ENCODE data around the gene CNTNAP2. TPM values are rescaled to one million over a fixed set of nuclear protein-coding genes. Genes with fewer than 3 reads are reported as not detected.

Gene CNTNAP2
- total and polyA plus RNA-seq, 2 of the 8 experiments (the other 6 are each of a cell fraction or from before 2014, with no cell fraction given): 27.9 to 71.0 TPM

DNA sequence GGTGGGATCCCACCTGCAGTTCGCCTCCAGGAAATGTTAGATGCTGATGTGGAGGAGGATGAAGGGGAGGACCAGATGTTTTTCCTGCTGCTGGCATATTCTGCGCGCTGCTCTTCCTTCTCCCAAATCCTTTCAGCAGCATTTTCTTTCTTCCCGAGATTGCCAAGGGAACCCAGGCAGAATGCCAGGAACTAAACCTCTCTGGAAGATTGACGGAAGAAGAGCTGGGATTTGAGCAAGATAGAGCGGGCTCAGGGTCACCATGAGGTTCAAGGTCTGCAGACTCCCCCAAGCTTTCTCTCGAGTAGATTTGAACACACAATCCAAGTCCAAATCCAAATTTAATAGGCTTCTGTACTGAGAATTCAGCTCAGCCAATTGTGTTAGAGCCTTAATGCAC lies 2128.8 kb downstream of the CNTNAP2 start:
- 87% methylated on average over 7 of the region's 7 CpGs; no CpG with 5 or more reads in 1 of the 2 experiments for WGBS, 2 experiments (ENCODE audit: extremely low coverage in 1 of 2, insufficient coverage in 1 of 2, insufficient read length in 1 of 2, insufficient replicate concordance in 2 of 2, low coverage in 1 of 2, low lambda C conversion rate in 2 of 2, missing lambda C conversion rate in 1 of 2)
- CTCF ChIA-PET (ENCODE audit: partially characterized antibody): interaction anchor here (0.8 to 2.0 kb wide), 5 partner anchors 15 to 235 kb away, joined by 3 to 6 read pairs (median 4); no protein-coding TSS in a partner anchor
- no peak for FAIRE-seq

More for the DNA sequence above, 2128.8 kb downstream of the CNTNAP2 start:
- DNase-seq (ENCODE audit: low read depth in 1 of 2, low spot score in 2 of 2): no peak
- no peak overlapping the region for H3K14ac ChIP-seq (ENCODE audit: insufficient read length)
- H3K56ac ChIP-seq (replicated peaks; ENCODE audit: insufficient read length, low read depth, low read length): no peak overlapping the region
- no peaks in the 10 kb centered on the region for H3K79me2 ChIP-seq (ENCODE audit: control insufficient read depth in 1 of 2, insufficient read depth in 2 of 2, low read length in 2 of 2)
- peaks cover 3 to 5% of the 10 kb centered on the region in 2 experiments; a peak in 2 of 4 replicates for H3K9me3 ChIP-seq (ENCODE audit: insufficient read depth in 2 of 2, low read depth in 1 of 2, low read length in 1 of 2)
- H3K36me3 ChIP-seq (ENCODE audit: control insufficient read depth in 2 of 4, insufficient read depth in 4 of 4, low read length in 3 of 4): peaks cover 0 to under 1% (median 0%) of the 10 kb centered on the region in 4 experiments; a peak in 1 of 8 replicates
- H3K23me2 ChIP-seq (ENCODE audit: low read depth, low read length): no peaks in the 10 kb centered on the region
- no peak overlapping the region for H2BK5ac ChIP-seq (ENCODE audit: low read depth, low read length)
- no peak overlapping the region for H3K4me3 ChIP-seq (ENCODE audit: extremely low read depth in 1 of 4, insufficient read depth in 2 of 4, low read depth in 3 of 4, low read length in 4 of 4)
- H3K27ac ChIP-seq (ENCODE audit: low read depth, low read length): no peak overlapping the region
- H3K4ac ChIP-seq (replicated peaks; ENCODE audit: insufficient read length, low read depth, low read length): no peak overlapping the region
- H3K4me2 ChIP-seq (ENCODE audit: insufficient read depth in 1 of 2, low read depth in 2 of 2, low read length in 2 of 2): no peak overlapping the region
- no peak overlapping the region for H2BK12ac ChIP-seq (ENCODE audit: low read depth, low read length)
- TF ChIP-seq KDM5A (IDR thresholded peaks at IDR 0.05; ENCODE audit: low read length): no peak
- TF ChIP-seq BCL11A (IDR thresholded peaks at IDR 0.05; ENCODE audit: low read depth in 2 of 2, low read length in 2 of 2): no peak
- TF ChIP-seq EZH2 (IDR thresholded peaks at IDR 0.05; ENCODE audit: low read depth, low read length, severe bottlenecking): no peak
- TF ChIP-seq JUN (IDR thresholded peaks at IDR 0.05; ENCODE audit: low read depth, low read length): no peak
- no peak for TF ChIP-seq MAFK (IDR thresholded peaks at IDR 0.05; ENCODE audit: low read depth, low read length)
- TF ChIP-seq RBBP5 (IDR thresholded peaks at IDR 0.05; ENCODE audit: borderline replicate concordance, low read depth, low read length): no peak
- no peak for TF ChIP-seq SIN3A (conservative IDR thresholded peaks at IDR 0.05 in 1 of 2, IDR thresholded peaks at IDR 0.05 in 1 of 2; ENCODE audit: low read depth in 1 of 2, low read length in 2 of 2)
- TF ChIP-seq SP1 (IDR thresholded peaks at IDR 0.05; ENCODE audit: low read depth, low read length): no peak
- TF ChIP-seq RXRA (IDR thresholded peaks at IDR 0.05; ENCODE audit: insufficient read depth, low read depth, low read length): no peak
- no peak overlapping the region for H3K18ac ChIP-seq (ENCODE audit: extremely low read depth, low read length)
- no peak overlapping the region for H2BK20ac ChIP-seq (ENCODE audit: low read length)
- H2AFZ ChIP-seq (ENCODE audit: low read length): no peak overlapping the region
- H2BK120ac ChIP-seq (replicated peaks; ENCODE audit: low read depth, low read length): no peak overlapping the region
- no peaks in the 10 kb centered on the region for H3K27me3 ChIP-seq (replicated peaks in 1 of 4; ENCODE audit: control insufficient read depth in 3 of 4, extremely low read depth in 1 of 4, insufficient read depth in 3 of 4, low read length in 3 of 4)
- no peak overlapping the region for H2AK5ac ChIP-seq (ENCODE audit: low read depth, low read length)
- no peak overlapping the region for H3K9ac ChIP-seq (replicated peaks in 1 of 4; ENCODE audit: extremely low read depth in 1 of 4, low read depth in 3 of 4, low read length in 3 of 4)
- no peaks in the 10 kb centered on the region for H3K79me1 ChIP-seq (ENCODE audit: low read depth, low read length)
- no peak overlapping the region for H4K91ac ChIP-seq (replicated peaks; ENCODE audit: insufficient read length, low read length)
- no peaks in the 10 kb centered on the region for H3K4me1 ChIP-seq (replicated peaks in 1 of 4; ENCODE audit: control insufficient read depth in 3 of 4, insufficient read depth in 4 of 4, low read length in 3 of 4)
- no peak overlapping the region for H4K5ac ChIP-seq (ENCODE audit: insufficient read length, low read depth, low read length)
- no peak overlapping the region for H2BK15ac ChIP-seq (ENCODE audit: low read length)
- POLR2A ChIA-PET (ENCODE audit: partially characterized antibody): no interaction called here
- no peak overlapping the region for H4K8ac ChIP-seq (ENCODE audit: extremely low read depth, insufficient read depth, low read length)
- no peaks in the 10 kb centered on the region for H4K20me1 ChIP-seq (replicated peaks in 1 of 2; ENCODE audit: control insufficient read depth in 1 of 2, insufficient read depth in 2 of 2, low read length in 2 of 2)
- no peak overlapping the region for H3K23ac ChIP-seq (ENCODE audit: insufficient read length)
